Uterus (tissue), 4 donors: ENCODE data around the gene CHAC1. TPM values are rescaled to one million over a fixed set of nuclear protein-coding genes. Genes with fewer than 3 reads are reported as not detected.

ENCODE experiments used
- DNase-seq, 2 donors: peaks; one replicate each; pipeline ENCODE4 v3.0.0-alpha.2; 2019 to 2020
- H3K27ac ChIP-seq, 2 donors: fragments of 200-600 bp; sonication (generic); 1 replicate in 1 of 2; 2 replicates in 1 of 2; pipeline ENCODE4 v1.5.1; 2016 to 2018
- H3K27me3 ChIP-seq, 2 donors: fragments of 200-600 bp; sonication (generic); one replicate each; pipeline ENCODE4 v1.5.1; 2018 to 2019; ENCODE audit warnings: control low read depth in 1 of 2
- H3K36me3 ChIP-seq, 2 donors: fragments of 200-600 bp; sonication (generic); one replicate each; pipeline ENCODE4 v1.5.1; 2019; ENCODE audit warnings: control low read depth in 1 of 2
- H3K4me1 ChIP-seq, 2 donors: fragments of 200-600 bp; sonication (generic); one replicate each; pipeline ENCODE4 v1.5.1; 2018 to 2019; ENCODE audit warnings: control low read depth in 1 of 2
- H3K4me3 ChIP-seq, 2 donors: fragments of 200-600 bp; sonication (generic); 1 replicate in 1 of 2; 2 replicates in 1 of 2; pipeline ENCODE4 v1.5.1; 2018 to 2019; ENCODE audit warnings: mild to moderate bottlenecking in 1 of 2
- H3K9me3 ChIP-seq, 2 donors: fragments of 200-600 bp; sonication (generic); one replicate each; pipeline ENCODE4 v1.5.1; 2019; ENCODE audit warnings: control low read depth in 1 of 2
- CTCF ChIP-seq, 4 experiments: fragments of 200-600 bp in 2 of 4; fragments of 450-650 bp in 2 of 4; sonication (generic) in 2 of 4; IDR thresholded peaks; one replicate each; pipeline ENCODE4 v1.5.1; 2016 to 2019; ENCODE audit warnings: antibody characterized with exemption in 4 of 4, mild to moderate bottlenecking in 2 of 4, moderate library complexity in 1 of 4
- POLR2A ChIP-seq, 2 donors: fragments of 450-650 bp; IDR thresholded peaks; one replicate each; pipeline ENCODE4 v1.6.1; 2016; ENCODE audit warnings: antibody characterized with exemption in 2 of 2, mild to moderate bottlenecking in 1 of 2, moderate library complexity in 1 of 2
- intact Hi-C: fragments of 100-400 bp; cut with DNase I; formaldehyde crosslinking; loops from one replicate; pipeline ENCODE4 v1.15.1; 2023; ENCODE audit warnings: low total_unique reads
- total RNA-seq, 4 donors: library from RNA; depleted of rRNA in 3 of 4; stranded (reverse); fragments of >200 nt in 3 of 4; gene quantifications; one replicate each; pipeline versions ENCODE4 v1.1.0 to v1.2.4, GENCODE V29; 2014 to 2023
- donor health status: DM: yes; HTN: yes; CAD: no.

CHAC1 gene
- total RNA-seq, 4 donors from 2014 or later, result 0.35 to 1.8 (median 1.4) TPM; not detected in 1

DNA sequence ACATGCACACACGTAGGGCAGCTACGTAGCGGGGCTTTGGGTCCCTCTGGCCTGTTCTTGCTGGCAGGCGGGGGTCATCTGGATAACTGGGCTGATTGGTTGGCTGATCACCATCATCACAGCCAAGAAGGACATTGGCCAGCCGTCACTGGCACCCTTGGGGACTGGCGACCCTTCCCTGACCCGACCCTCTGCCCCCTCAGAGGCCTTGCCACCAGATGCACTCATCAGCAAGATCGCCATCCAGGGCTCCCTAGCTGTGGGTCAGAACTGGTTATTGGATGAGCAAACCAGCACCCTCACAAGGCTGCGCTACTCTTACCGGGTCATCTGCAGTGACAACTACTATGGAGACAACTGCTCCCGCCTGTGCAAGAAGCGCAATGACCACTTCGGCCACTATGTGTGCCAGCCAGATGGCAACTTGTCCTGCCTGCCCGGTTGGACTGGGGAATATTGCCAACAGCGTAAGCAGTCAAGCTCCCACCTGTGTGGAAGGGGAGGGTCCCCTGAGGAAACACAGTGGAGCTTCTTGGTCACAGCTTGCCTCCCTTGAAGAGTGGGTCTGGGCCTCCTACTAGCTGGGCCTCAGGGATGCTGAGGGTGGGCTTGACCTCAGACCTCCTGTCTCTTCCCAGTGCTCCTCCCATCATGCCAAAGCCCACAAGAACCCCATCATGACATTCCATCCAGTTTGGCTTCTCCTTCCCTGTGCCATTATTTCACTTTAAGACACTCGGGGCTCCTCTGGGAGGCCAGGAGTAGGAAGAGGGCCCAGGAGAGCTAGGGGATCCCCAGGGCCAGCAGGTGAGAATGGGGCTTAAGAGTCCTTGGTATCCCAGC lies 21.8 kb upstream of the CHAC1 start:
- Histone ChIP-seq H3K9me3 (no peaks in the 10 kb centered on the region), H3K4me1 (peaks cover 0 to 35% of the 10 kb centered on the region in 2 donors), H3K27ac (peak overlapping the region in 1 of 2 donors; percentile 56), H3K36me3 (no peaks in the 10 kb centered on the region), H3K4me3 (peak overlapping the region; percentile 29 to 41), H3K27me3 (peaks cover 21 to 37% of the 10 kb centered on the region in 2 donors)
- DNase-seq, result no peak
- intact Hi-C loops, result no loop called here
- TF ChIP-seq POLR2A (IDR thresholded peaks at IDR 0.05), result no peak
- TF ChIP-seq CTCF (IDR thresholded peaks at IDR 0.05), result no peak

DNA sequence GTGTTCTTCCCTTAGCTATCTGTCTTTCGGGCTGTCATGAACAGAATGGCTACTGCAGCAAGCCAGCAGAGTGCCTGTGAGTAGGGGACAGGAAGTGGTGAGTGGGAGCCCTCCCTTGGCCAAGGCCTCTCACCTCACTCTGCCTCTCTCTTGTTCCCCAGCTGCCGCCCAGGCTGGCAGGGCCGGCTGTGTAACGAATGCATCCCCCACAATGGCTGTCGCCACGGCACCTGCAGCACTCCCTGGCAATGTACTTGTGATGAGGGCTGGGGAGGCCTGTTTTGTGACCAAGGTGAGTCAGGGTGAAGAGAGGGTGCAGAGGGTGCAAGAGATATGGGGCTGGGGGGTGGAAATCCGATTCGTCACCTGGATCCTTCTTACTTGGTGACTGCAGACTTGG lies 21.1 kb upstream of the CHAC1 start:
- no peaks in the 10 kb centered on the region for H3K36me3 ChIP-seq
- no peaks in the 10 kb centered on the region for H3K9me3 ChIP-seq
- H3K27me3 ChIP-seq, result peaks cover 21 to 37% of the 10 kb centered on the region in 2 donors
- TF ChIP-seq POLR2A (IDR thresholded peaks at IDR 0.05), result no peak
- peak overlapping the region in 1 of 2 donors; percentile 56 for H3K27ac ChIP-seq
- intact Hi-C loops, result no loop called here
- no peak for DNase-seq
- H3K4me3 ChIP-seq, result peak overlapping the region in 1 of 2 donors; percentile 41
- H3K4me1 ChIP-seq, result peaks cover 0 to 35% of the 10 kb centered on the region in 2 donors

DNA sequence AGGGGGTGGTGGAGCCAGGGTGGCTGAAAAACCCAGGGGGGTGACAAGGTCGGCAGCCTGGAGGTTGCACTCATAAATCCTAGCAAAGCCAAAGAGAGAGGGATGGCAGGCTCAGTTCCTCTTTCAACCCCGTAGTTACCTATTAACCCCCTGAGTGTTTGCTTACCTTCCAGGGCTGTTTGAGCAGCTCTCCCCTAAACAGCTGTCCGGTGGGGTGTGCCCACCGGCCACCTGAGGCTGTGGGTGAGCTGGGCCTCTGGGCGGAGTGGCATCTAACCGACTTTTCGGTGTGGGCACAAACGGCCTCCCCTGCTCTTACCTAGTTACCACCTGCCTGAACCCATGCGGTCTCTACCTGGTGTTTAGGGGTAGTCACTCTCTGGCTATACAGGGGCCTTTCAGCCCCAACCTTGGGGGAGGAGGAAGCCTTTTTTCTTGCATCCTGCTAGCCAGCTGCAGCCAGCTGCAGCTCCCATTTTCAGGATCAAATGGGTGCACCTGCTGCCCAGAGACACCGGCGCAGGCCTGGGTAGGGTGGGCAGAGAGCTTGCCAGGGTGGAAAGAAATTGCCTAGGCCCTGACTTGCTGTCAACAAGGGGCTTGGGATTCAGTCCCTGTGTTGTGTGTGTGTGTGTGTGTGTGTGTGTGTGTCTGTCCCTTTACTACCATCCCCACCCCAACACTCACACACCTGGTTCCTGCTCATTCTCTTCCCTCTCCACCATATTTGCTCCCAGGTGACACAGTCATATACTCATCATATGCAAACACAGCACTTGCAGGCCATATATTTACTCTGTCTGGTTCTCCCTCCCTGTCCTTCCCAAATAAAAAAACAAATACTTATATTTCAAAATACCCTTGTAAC lies 20.4 kb upstream of the CHAC1 start:
- DNase-seq, result no peak
- TF ChIP-seq POLR2A (IDR thresholded peaks at IDR 0.05), result no peak
- no peak for TF ChIP-seq CTCF (IDR thresholded peaks at IDR 0.05)
- H3K36me3 ChIP-seq, result no peaks in the 10 kb centered on the region
- H3K4me3 ChIP-seq, result no peak overlapping the region
- H3K4me1 ChIP-seq, result peaks cover 0 to 34% of the 10 kb centered on the region in 2 donors
- no peaks in the 10 kb centered on the region for H3K9me3 ChIP-seq
- intact Hi-C loops, result no loop called here
- H3K27ac ChIP-seq, result peak overlapping the region in 1 of 2 donors; percentile 56
- H3K27me3 ChIP-seq, result peaks cover 21 to 35% of the 10 kb centered on the region in 2 donors

DNA sequence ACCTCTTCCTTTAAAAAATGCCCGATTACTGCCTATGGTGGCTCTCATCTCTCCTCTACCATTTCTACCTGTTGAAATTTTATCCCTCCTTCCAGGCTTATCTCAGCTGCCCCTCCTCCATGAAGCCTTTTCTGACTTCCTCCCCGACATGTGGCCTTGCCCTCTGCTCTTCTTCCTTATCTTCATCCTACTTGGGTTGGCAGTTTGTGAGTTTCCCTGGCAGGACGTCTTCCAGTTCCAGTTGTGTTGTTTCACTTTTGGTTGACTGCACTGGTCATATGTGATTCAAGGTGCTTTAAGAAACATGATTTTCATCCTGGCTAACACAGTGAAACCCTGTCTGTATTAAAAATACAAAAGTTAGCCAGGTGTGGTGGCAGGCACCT lies 19.8 kb upstream of the CHAC1 start:
- no peak overlapping the region for H3K4me3 ChIP-seq
- no peaks in the 10 kb centered on the region for H3K36me3 ChIP-seq
- TF ChIP-seq POLR2A (IDR thresholded peaks at IDR 0.05), result no peak
- no peak for TF ChIP-seq CTCF (IDR thresholded peaks at IDR 0.05)
- H3K27me3 ChIP-seq, result peaks cover 21 to 30% of the 10 kb centered on the region in 2 donors
- peaks cover 0 to 28% of the 10 kb centered on the region in 2 donors for H3K4me1 ChIP-seq
- no peak overlapping the region for H3K27ac ChIP-seq
- no peaks in the 10 kb centered on the region for H3K9me3 ChIP-seq
- DNase-seq, result no peak
- intact Hi-C loops, result no loop called here

GRCh38 chr15:40934457-40934856 lies 18.8 kb upstream of the CHAC1 start:
- TF ChIP-seq POLR2A (IDR thresholded peaks at IDR 0.05), result no peak
- no peak for TF ChIP-seq CTCF (IDR thresholded peaks at IDR 0.05)
- DNase-seq, result no peak
- peaks cover 0 to 18% of the 10 kb centered on the region in 2 donors for H3K4me1 ChIP-seq
- peaks cover 21 to 27% of the 10 kb centered on the region in 2 donors for H3K27me3 ChIP-seq
- no peak overlapping the region for H3K4me3 ChIP-seq
- no peak overlapping the region for H3K27ac ChIP-seq
- no peaks in the 10 kb centered on the region for H3K9me3 ChIP-seq
- no peaks in the 10 kb centered on the region for H3K36me3 ChIP-seq
- intact Hi-C loops, result no loop called here
